Fibroblast of peridontal ligament (primary cell): ENCODE data around the gene INPP4B.
A peak's percentile ranks its signal among the peaks of the same experiment; 100 is the strongest.

Source experiments
- DNase-seq: peaks from one replicate; pipeline ENCODE4 v3.0.0-alpha.2; 2010; ENCODE audit errors: extremely low read depth

INPP4B gene

GRCh38 chr4:142231787-142232186, 614.3 kb downstream of the INPP4B start:
- DNase-seq: no peak

GRCh38 chr4:142230991-142231390, 615.1 kb downstream of the INPP4B start:
- no peak for DNase-seq

GRCh38 chr4:142226014-142226413, 620.1 kb downstream of the INPP4B start:
- DNase-seq: no peak

GRCh38 chr4:142222127-142222526, 624.0 kb downstream of the INPP4B start:
- DNase-seq: no peak

GRCh38 chr4:142218726-142219125, 627.4 kb downstream of the INPP4B start:
- DNase-seq: no peak

GRCh38 chr4:142211444-142211843, 634.7 kb downstream of the INPP4B start:
- DNase-seq: no peak

GRCh38 chr4:142203505-142203904, 642.6 kb downstream of the INPP4B start:
- no peak for DNase-seq

GRCh38 chr4:142202404-142203332, 643.4 kb downstream of the INPP4B start:
- DNase-seq: no peak

GRCh38 chr4:142201041-142201440, 645.1 kb downstream of the INPP4B start:
- DNase-seq: no peak

- DNase-seq: no peak
Observed at GRCh38 chr4:142194905-142195304, 651.2 kb downstream of the INPP4B start.

GRCh38 chr4:142191901-142192300, 654.2 kb downstream of the INPP4B start:
- no peak for DNase-seq

GRCh38 chr4:142181021-142181420, 665.1 kb downstream of the INPP4B start:
- no peak for DNase-seq

GRCh38 chr4:142169216-142169615, 676.9 kb downstream of the INPP4B start:
- peak; percentile 29 for DNase-seq

- peak; percentile 71 for DNase-seq
Observed at GRCh38 chr4:142168181-142168580, 677.9 kb downstream of the INPP4B start.

- DNase-seq: no peak
Observed at GRCh38 chr4:142164767-142165500, 681.2 kb downstream of the INPP4B start.

- no peak for DNase-seq
Observed at GRCh38 chr4:142161086-142161485, 685.0 kb downstream of the INPP4B start.

- DNase-seq: peak; percentile 64
Observed at GRCh38 chr4:142160509-142160908, 685.6 kb downstream of the INPP4B start.

- DNase-seq: no peak
Observed at GRCh38 chr4:142158980-142159379, 687.1 kb downstream of the INPP4B start.

GRCh38 chr4:142156256-142156655, 689.8 kb downstream of the INPP4B start:
- peak; percentile 20 for DNase-seq

- no peak for DNase-seq
Observed at GRCh38 chr4:142155347-142155746, 690.8 kb downstream of the INPP4B start.

- DNase-seq: no peak
Observed at GRCh38 chr4:142150483-142150882, 695.6 kb downstream of the INPP4B start.

- no peak for DNase-seq
Observed at GRCh38 chr4:142144813-142145212, 701.3 kb downstream of the INPP4B start.
